Suprapubic skin (tissue), 4 donors: ENCODE measurements around the gene ATP6V0B.

Source experiments
- CTCF ChIP-seq, 2 donors: fragments of 200-600 bp in 1 of 2; fragments of 450-650 bp in 1 of 2; sonication (generic) in 1 of 2; IDR thresholded peaks; one replicate each; pipeline ENCODE4 v1.5.1; 2016 to 2019; ENCODE audit warnings: antibody characterized with exemption in 2 of 2, mild to moderate bottlenecking in 1 of 2, moderate library complexity in 1 of 2
- EP300 ChIP-seq: sonication (generic); formaldehyde crosslinking; IDR thresholded peaks from one replicate; pipeline ENCODE4 v1.6.1; 2017; ENCODE audit warnings: antibody characterized with exemption
- POLR2A ChIP-seq, 2 donors: fragments of 450-650 bp; IDR thresholded peaks; one replicate each; pipeline ENCODE4 v1.6.1; 2017; ENCODE audit warnings: antibody characterized with exemption in 2 of 2, mild to moderate bottlenecking in 2 of 2, moderate library complexity in 2 of 2
- POLR2AphosphoS5 ChIP-seq, 3 donors: sonication (generic); formaldehyde crosslinking; IDR thresholded peaks; one replicate each; pipeline ENCODE4 v1.6.1; 2017; ENCODE audit warnings: antibody characterized with exemption in 3 of 3

GRCh38 chr1:43947874-43948437 is 26.8 kb upstream of the ATP6V0B start:
- TF ChIP-seq CTCF (IDR thresholded peaks at IDR 0.05) (no peak), POLR2AphosphoS5 (IDR thresholded peaks at IDR 0.05) (no peak), POLR2A (IDR thresholded peaks at IDR 0.05) (no peak), EP300 (no peak)
